HG02798 (cell line): ENCODE results near the gene MARK3.

Source experiments
- ATAC-seq: cut with Tn5 transposase; IDR thresholded peaks from one replicate; pipeline ENCODE4 v1.9.1; 2021; ENCODE audit warnings: mild to moderate bottlenecking; ENCODE audit not compliant: unreplicated experiment, poor library complexity

MARK3 gene

DNA sequence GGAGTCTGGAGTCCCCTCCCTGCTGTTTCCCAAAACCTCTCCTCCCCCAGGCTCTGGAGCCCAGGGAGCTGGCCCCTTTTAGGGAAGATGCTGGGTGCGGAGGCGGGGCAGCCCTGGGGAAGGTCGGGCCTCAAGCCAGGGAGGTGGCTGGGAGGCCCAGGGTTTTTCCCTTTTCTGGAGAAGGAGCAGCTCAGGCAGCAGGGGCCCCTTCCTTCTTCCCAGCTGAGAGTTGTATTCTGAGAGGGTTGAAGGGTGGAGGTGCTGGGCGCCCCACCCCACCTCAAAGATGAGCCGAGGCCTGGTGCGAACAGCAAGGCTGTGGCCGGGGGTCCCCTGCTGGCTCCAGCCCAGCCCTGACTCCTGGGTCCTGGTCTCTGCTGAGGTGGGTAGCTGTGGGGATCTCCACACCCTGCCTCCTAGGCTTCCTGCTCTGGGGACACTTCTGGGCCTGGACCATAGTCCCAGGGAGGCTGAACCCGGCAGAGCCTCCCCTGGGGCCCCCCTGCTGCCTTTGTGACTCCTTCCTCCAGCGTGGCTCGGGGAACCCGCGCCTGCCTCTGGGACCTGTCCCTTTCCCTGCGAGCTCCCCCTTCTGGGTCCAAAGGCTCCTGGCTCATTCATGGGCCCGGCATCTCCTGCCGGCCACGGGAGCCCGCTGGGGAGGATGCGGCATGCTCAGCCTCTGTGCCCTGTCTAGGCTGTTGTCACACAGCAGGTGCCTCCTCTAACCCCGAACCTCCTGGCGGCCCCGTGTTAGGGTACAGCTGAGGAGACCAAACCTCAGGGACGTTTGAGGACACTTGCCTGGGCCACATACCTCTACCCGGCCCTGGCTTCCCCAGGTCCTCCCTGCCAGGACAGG, 148.2 kb downstream of the MARK3 start:
- ATAC-seq, result no peak

DNA sequence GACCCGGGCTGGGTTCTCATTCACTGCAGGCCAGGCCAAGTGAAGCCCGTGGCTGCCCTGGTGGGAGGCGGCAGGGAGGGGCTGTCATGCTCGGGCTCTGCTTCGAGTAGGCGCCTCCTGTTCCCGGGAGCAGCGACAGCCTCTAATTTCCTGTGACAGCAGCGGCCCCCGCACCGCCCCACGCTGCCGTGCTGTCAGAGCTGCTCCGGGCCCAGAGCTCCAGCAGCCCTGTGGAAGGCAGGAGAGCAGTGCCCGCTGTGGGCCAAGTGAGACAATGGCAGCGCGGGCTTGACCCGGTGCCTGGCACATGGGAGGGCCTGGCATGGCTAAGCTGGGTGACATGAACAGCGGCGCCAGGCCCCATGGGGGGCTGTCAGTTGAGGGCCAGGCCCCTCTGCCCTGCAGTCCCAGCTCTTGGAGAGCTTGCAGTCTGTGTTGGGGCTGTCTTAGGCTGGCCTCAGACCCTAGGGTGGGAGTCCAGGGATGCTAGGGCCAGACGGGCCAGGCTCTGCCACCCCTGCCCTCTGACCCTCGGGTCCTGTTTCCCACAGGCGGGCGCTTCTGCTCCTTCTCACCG, 148.9 kb downstream of the MARK3 start:
- no peak for ATAC-seq

DNA sequence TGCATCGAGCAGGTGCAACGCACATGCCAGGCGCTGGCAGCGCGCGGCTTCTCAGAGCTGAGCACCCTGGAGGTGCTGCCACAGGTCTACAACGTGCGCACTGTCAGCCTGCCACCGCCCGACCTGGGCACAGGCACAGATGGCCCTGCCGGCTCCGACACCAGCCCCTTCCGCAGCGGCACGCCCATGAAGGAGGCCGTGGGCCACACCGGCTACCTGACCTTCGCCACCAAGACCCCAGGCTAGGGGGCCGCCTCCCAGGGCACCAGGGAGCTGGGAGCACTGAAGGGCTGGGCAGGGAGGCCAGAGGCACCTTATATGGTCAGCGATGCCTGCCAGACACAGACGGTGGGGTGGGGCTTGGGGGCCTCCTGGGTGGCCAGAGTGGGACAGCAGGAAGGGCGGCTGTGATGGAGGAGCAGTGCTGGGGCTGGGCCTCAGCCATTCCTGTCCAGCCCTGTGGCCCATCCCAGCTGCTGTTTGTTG, 149.4 kb downstream of the MARK3 start:
- no peak for ATAC-seq

DNA sequence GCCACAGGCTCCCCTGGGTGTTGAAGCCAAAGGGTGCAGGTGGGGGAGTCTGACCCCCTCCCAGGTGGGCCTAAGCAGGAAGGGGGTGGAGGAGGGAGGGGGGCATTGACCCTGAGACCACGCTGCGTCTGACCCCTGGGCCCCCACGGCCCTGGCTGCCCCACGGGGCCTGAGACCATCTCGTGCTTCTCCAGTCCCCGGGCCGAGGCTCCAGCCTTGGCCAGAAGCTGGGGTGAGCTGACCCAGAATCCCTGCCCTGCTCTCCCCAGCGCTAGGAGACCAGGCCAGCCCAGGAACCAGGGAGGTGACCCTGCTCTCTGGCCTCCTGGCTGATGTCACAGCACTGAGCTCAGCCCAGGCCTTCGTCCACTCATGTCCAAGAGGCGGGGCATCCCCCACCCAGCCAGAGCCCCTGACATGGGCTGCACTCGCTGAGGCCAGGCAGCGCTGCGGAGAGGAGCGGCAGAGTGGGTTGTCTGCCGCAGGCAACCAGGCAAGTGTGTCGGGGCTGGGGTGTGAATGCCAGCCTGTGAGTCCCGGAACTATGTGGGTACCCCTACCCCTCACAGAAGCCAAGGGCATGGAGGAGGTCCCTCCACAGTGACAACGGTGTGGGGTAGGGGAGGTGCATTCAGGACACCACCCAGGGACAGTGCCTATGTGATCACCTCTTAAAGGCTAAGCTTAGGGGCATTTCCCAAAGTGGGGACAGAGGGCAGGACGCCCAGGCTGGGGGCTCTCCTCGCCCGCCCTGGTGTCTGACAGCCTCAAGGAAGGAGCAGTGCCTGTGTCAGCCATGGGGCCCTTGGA, 150.1 kb downstream of the MARK3 start:
- ATAC-seq, result no peak

DNA sequence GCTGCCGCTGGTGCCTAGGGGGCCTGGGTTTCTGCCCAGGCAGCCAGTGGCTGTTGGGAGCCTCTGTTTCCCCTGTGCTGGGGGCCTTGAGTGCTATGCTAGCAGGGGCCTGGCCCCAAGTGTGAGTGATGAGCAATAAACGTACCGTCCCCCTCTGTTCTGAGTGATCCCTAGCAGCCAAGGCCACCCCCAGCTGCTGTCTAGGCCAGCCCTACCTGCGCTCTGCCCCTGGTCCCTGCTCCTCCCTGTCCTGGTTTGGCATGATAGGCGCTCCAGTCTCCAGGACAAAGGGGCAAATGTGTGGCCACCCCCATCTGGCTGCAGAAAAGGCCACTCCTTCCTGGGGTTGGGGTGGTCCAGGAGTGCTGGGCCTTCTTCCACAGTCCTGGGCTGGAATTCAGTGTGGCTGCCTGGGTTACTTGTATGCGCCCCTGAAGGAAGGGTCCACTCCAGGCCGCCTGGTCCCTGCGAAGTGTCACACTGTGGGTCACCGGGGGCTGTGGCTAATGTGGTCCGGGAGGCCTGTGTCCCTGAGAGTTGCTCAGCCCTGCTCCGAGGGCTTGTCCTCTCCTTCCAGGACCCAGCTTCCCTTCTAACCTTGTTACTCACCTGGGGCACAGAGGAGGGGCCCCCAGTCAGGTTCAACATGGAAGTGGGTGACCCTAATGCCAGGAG, 150.8 kb downstream of the MARK3 start:
- ATAC-seq, result no peak

DNA sequence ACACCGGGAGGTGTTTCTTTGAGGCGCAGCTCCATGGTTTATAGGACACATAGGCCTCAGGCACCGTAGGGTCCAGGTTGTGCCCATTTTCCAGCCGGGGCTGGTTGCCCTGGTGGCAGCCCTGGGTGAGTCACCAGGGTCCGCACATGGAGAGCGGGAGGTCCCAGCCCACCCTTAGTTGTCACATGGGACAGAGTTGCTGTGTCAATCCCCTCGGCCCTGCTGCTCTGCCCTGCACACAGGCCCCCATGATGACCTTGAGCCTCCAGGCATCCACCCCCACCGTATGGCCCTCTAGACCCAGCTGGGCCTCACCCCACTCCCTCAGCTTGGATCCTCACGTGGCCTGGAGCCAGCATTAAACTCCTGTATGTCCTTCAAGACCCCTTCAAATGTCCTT, 151.5 kb downstream of the MARK3 start:
- no peak for ATAC-seq

DNA sequence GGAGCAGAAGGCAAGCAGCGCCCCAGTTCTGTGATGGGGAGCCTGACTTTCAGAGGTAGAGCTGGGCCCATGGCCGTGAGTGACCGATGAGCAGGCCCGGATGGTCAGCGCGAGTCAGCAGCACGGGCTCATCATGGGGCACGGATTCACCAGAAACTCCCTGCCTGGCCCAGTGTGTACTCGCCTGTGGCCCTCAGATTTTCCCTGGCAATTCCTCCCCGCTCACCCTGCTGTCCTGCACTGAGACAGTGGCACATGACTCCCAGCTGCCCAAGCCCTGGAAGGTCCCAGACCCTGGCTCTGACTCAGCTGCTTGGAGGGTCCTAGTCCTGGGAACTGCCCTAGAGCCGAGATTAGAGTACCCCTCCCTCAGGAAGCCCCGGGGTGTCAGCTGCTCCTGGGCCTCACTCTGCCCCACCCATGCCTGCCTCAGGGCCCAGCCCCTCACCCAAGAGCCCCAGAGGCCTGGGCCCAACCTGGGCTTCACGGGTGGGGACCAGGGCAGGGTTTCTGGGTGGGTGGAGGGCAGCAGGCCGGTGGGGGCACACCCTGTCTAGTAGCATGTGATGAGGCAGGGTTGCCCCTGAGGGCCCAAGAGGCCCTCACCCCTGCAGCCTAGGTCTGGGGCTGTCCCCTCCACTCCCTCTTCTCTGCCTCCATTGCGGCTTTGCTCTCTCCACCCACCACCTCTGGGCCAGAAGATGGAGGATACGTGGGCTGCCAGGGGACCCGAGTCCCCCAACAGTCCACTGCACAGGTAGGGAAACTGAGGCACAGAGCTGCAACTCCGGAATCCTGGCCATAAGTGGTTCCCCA, 152.2 kb downstream of the MARK3 start:
- no peak for ATAC-seq

DNA sequence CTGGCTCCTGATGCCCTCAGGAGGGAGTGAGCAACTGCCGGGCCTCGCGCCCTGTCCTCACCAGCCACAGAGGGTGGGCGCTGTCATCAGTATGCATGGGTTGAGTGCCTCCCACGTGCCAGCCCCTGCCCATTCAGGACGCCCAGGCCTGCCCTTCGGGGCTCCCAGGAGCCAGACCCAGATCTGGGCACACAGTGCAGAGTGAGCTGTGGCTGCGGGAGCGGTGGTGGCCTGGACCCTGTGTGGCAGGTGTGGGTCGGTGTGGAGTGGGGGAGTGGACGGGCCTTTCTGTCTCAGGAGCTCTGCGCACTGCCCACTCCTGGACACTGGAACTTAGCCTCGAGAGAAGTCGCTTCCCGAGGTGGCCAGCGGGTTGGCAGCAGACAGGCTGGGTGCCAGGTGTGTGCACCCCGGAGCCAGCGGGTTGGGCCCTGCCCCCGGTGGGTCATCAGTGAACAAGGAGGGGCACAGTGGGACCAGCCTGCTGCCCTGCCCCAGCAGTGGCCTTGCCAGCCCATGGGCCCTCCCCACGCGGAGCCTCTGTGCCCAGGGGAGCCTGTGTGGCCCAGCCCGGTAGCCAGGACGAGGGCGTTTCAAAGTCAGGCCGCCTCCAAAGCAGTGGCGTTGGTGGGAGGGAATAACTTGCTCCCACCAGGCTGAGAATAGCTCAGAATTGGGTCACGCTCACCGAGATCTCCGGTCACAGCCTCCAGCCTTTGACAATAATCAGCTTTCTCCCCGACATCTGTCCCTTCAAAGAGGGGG, 153.3 kb downstream of the MARK3 start:
- ATAC-seq, result no peak

DNA sequence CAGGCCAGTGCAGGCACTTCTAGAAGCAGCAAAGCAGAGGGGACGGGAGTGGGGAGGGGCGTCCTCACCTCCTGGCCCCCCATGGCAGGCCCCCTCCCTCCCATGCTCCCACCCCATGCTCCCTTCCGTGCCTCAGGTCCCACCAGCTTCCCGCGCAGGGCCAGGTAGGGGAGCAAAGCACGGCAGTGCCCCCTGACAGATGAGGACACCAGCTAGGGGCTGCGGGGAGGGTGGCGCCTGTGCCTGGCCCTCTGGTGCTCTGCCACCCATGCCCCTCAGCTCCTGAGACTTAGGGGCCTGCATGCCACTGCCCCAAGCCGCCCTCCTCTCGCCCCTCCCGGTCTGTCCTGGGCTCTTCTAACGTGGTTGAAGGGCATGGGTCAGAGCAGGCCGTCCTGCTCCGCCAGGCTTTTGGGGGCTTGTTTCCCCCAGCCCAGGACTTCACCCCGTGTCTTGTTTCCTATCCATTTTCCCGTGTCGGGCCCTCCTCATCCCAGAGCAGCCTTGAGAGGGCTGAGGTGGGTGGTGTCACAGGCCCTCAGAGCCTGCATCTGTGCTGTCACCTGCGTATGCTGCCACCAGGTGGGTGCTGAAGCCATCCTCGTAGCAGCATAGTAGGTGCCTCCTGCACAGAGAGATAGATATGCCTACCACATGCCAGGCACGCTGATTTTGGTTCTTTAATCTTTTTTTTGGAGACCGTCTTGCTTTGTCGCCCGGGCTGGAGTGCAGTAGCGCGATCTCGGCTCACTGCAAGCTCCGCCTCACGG, 154.0 kb downstream of the MARK3 start:
- no peak for ATAC-seq

DNA sequence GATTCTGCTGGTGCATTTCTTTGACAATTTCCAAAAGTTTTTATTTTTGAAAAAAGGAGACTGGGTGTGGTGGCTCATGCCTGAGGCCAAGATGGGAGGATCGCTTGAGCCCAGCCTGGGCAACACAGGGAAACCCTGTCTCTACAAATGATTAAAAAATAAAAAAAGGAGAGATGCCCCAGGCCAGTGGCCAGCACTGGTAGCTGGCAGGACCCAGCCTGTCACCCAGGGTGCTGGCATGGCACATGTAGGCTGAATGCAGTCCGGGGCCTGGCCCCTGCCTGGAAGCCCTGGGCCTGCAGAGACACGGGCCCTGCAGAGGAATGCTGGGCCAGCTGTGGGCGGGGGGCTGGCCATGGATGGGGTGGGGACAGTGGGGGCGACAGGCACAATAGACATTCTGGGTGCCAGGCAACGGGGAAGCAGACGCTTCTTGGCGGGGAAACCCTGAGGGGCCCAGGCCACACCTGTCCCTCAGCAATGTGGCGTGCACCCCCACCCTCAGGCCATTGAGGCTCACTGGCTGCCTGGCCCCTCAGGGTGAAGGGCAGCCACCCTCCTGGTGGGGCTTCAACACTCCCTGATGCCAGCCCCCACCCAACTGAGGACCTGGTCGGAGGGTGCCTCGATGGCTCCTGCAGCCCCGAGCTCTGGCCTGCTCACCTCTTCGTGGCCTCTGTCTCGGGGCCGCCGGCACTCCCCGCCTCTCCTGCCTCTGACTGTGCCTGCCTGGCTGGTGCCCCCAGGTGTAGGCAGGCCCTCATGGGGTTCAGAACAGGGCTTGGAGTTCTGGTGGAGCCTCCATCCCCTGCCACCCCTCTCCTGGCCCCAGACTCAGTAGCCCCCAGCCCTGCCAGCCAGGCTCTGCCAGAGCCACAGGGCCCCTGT, 155.8 kb downstream of the MARK3 start:
- ATAC-seq, result no peak

DNA sequence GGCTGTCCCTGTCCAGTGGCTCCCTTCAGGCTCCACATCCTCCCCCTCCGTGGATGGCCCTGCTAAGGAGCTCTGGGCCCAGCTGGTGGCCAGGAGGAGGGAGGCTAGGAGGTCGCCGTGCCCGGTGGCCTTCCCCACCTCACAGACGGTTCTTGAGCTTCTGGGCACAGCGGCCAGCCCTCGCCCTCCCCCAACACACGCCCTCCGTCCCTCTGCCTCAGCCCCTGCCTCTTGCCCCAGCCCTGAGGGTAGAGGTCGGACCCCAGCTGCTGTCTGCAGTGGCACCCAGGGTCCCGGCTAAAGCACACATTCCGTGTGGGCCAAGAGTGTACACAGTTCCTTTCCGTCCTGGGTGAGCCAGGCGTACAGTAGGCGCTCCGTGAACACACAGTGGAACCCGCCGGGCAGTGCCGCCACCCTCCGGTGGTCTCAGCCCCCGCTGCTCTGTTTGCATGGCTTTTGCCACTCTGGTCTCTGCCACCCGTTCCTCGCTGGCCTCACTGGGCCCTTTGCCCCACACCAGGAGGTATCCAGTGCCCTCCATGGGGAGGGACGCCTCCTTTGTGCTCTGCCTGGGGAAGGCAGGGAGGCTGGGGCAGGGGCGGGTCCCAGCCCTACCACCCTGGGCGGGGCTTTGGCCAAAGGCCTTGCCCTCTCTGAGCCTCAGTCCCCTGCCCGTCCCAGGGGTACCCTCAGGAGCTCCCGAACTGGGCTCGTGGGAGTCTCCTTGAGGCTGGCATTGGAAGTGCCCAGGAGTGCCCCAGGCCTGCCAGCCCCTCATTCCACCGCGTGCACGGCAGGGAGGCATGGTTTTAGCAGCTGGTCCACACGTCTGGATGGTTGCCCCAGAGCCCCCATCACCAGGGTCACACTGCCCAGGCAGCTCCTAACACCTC, 156.7 kb downstream of the MARK3 start:
- no peak for ATAC-seq

DNA sequence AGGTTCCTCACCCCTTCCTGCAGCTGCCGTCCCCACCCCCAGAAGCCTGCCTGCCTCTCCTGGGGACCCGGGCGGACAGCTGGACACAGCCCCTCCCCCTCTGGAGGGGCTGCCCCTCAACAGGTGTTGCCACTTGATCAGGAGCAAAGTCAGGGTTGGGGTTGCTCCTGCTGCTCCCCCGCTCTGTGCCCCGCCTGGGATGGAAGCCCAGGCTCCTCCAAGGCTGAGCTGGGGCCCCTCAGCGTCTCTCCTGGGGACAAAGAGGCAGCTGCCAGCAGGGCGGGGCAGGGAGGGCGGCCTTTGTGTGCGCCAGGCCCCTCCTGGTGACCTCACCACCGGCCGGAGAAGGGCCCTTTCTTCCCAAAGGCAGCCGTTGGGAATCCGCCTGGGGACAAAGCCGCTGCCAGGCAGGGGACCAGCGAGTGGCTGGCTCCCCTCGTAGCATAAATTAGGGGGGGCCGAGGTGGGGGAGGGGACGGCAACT, 157.4 kb downstream of the MARK3 start:
- ATAC-seq, result no peak

DNA sequence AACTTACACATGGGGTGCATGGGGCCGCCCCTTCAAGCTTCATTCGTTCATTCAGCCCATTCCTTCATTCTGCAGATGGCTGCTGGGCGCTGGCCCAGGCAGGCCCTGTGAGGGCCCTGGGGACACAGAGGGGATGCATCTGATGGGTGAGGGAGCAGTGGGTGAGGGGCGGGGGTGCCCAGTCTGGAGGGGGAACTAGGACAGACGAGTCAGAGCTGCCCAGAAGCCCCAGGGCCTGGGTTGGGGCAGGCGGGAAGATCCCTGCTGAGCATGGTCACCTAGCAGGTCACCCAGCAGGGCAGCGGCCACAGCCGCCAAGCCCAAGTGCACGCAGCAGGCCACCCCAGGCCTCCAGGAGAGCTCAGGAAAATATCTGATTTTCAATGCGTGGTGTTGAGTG, 157.9 kb downstream of the MARK3 start:
- no peak for ATAC-seq

DNA sequence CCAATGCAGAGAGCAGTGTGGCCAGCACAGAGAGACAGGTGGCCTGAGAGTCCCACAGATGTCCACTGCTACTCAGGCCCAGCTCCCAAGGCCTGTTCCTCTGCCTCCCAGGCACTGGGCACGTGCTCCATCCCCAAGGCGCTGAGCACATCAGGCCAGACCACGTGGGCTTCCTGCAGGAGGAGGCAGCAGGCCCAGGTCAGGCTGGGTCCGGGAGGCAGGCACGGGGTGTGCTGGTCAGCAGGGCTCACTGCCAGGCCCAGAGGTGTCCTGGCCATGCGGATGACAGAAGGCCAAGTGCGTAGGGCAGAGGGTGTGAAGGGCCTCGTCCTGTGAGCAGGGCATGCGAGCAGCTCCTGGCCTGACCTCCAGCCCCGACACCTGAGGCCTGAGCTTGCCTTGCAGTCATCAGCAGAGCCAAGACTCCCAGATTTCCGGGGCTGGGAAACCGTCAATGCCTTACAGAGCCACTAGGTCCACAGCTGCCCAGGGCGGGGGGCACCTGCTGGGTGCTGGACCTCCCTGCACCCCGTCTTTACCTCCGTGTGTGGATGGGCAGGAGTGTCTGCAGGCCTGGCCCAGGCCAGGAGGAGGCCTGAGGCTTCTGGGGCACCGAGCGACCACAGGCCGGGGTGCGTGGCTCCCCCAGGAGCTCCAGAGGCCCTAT, 158.6 kb downstream of the MARK3 start:
- ATAC-seq, result no peak

DNA sequence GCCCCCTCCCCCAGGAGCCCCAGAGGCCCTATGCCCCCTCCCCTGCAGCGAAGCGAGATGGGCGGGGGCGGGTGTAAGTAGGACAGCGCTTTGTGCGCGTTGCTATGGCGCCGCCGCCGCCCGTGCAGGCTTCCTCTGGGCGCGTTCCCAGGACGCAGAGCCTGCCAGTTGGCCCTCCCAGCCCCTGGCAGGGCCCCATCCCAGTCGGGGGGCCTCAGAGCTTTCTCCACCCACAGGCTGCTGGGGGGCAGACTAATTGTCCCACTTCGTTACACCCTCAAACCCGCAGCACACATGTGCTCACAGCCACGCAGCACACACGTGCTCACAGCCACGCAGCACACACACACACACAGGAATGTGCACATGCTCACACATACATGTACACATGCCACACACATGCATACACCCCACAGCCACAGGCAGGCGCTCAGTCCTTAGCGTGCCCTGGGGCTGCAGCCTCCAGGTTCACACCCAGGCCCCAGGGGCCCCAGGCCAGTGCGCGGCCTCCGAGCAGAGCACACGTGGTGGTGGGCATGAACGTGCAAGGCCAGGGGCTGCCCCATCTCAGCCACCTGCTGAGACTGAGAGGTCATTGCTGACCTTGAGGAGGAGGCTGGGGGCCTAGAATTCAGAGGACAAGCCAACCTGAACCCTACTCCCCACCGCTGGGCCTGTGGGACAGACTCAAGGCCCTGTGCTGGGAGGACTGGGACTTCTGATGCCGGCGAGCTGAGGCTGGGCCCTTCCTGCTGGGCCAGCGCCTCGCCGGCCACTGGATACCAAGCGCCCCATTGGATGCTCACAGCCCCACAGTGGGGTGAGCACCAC, 159.4 kb downstream of the MARK3 start:
- ATAC-seq, result no peak
